OCI-LY1 (cell line): Measurements from ENCODE around the gene GPR135.

Source experiments
- H2AFZ ChIP-seq: fragments of 200-600 bp; sonication (generic), shearing (Covaris generic); 2 replicates; pipeline ENCODE4 v1.6.0; 2014; ENCODE audit warnings: antibody characterized with exemption, mild to moderate bottlenecking, low read length
- H3F3A ChIP-seq: fragments of 200-600 bp; sonication (generic), shearing (Covaris generic); 2 replicates; pipeline ENCODE4 v1.6.0; 2014; ENCODE audit warnings: mild to moderate bottlenecking, antibody characterized with exemption, low read length, moderate library complexity; ENCODE audit not compliant: insufficient read depth
- H3K27ac ChIP-seq: fragments of 200-600 bp; sonication (generic); 2 replicates; pipeline ENCODE4 v1.5.1; 2014; ENCODE audit warnings: low read length, mixed run types, mild to moderate bottlenecking, low read depth; ENCODE audit not compliant: poor library complexity, severe bottlenecking
- H3K27me3 ChIP-seq: fragments of 200-600 bp; sonication (generic); 2 replicates; pipeline ENCODE4 v1.6.0; 2014; ENCODE audit warnings: antibody characterized with exemption, mild to moderate bottlenecking, low read length, moderate library complexity; ENCODE audit not compliant: insufficient read depth
- H3K36me3 ChIP-seq: fragments of 200-600 bp; sonication (generic); 2 replicates; pipeline ENCODE4 v1.6.1; 2014; ENCODE audit warnings: mild to moderate bottlenecking, antibody characterized with exemption, low read length, moderate library complexity, mixed read lengths; ENCODE audit not compliant: insufficient read depth
- H3K4me1 ChIP-seq: fragments of 200-600 bp; sonication (generic); 2 replicates; pipeline ENCODE4 v1.5.1; 2014; ENCODE audit warnings: mild to moderate bottlenecking, low read length, moderate library complexity; ENCODE audit not compliant: insufficient read depth, severe bottlenecking
- H3K4me2 ChIP-seq: fragments of 200-600 bp; sonication (generic), shearing (Covaris generic); 2 replicates; pipeline ENCODE4 v1.6.1; 2014; ENCODE audit warnings: low read length
- H3K4me3 ChIP-seq: fragments of 200-600 bp; sonication (generic); 2 replicates; pipeline ENCODE4 v1.5.1; 2014; ENCODE audit warnings: low read length, low read depth, mild to moderate bottlenecking, mixed read lengths; ENCODE audit not compliant: poor library complexity, severe bottlenecking
- H3K79me2 ChIP-seq: fragments of 200-600 bp; shearing (Covaris generic); 2 replicates; pipeline ENCODE4 v1.6.1; 2016; ENCODE audit warnings: mixed run types, low read length, mixed read lengths; ENCODE audit not compliant: insufficient read depth
- H3K9ac ChIP-seq: fragments of 200-600 bp; sonication (generic), shearing (Covaris generic); 2 replicates; pipeline ENCODE4 v1.6.1; 2014; ENCODE audit warnings: mild to moderate bottlenecking, low read length, mixed read lengths
- H3K9me2 ChIP-seq: fragments of 200-600 bp; sonication (generic), shearing (Covaris generic); 2 replicates; pipeline ENCODE4 v1.6.1; 2014; ENCODE audit warnings: low read depth, mild to moderate bottlenecking, low read length, mixed read lengths
- H3K9me3 ChIP-seq: fragments of 200-600 bp; shearing (Covaris generic); 2 replicates; pipeline ENCODE4 v1.6.1; 2014; ENCODE audit warnings: low read length, mixed read lengths
- H4K20me1 ChIP-seq: fragments of 200-600 bp; sonication (generic), shearing (Covaris generic); 2 replicates; pipeline ENCODE4 v1.6.0; 2016; ENCODE audit warnings: mild to moderate bottlenecking, low read length; ENCODE audit not compliant: insufficient read depth
- CTCF ChIP-seq: fragments of 200-600 bp; sonication (generic), shearing (Covaris generic); IDR thresholded peaks from 2 replicates; pipeline ENCODE4 v1.5.1; 2017; ENCODE audit warnings: mild to moderate bottlenecking, antibody characterized with exemption, low read length, moderate library complexity, mixed read lengths
- EZH2 ChIP-seq: fragments of 200-600 bp; sonication (generic), shearing (Covaris generic); IDR thresholded peaks from 2 replicates; pipeline ENCODE4 v1.8.0; 2017; ENCODE audit warnings: borderline replicate concordance, mixed run types, mild to moderate bottlenecking, antibody characterized with exemption, low read length, moderate library complexity, mixed read lengths

Gene GPR135

GRCh38 chr14:59507063-59507751, 42.0 kb upstream of the GPR135 start:
- H3F3A ChIP-seq, result no peaks in the 10 kb centered on the region
- no peaks in the 10 kb centered on the region for H4K20me1 ChIP-seq
- no peak for TF ChIP-seq EZH2
- peak; percentile 88 for TF ChIP-seq CTCF
- H3K9ac ChIP-seq, result no peak overlapping the region
- no peak overlapping the region for H3K4me2 ChIP-seq
- H3K79me2 ChIP-seq, result no peaks in the 10 kb centered on the region
- no peaks in the 10 kb centered on the region for H3K27me3 ChIP-seq
- H3K9me3 ChIP-seq, result no peaks in the 10 kb centered on the region
- no peaks in the 10 kb centered on the region for H3K4me1 ChIP-seq
- peaks cover 21% of the 10 kb centered on the region; the same call in 1 of the 2 replicates for H3K36me3 ChIP-seq
- no peaks in the 10 kb centered on the region for H3K9me2 ChIP-seq
- no peak overlapping the region for H2AFZ ChIP-seq
- H3K27ac ChIP-seq, result no peak overlapping the region
- no peak overlapping the region for H3K4me3 ChIP-seq

- Histone ChIP-seq H3K27me3 (no peaks in the 10 kb centered on the region), H3K4me1 (no peaks in the 10 kb centered on the region), H3K4me2 (no peak overlapping the region), H4K20me1 (no peaks in the 10 kb centered on the region), H3K9me2 (no peaks in the 10 kb centered on the region), H3K9ac (no peak overlapping the region), H3F3A (no peaks in the 10 kb centered on the region), H3K27ac (no peak overlapping the region), H3K36me3 (peaks cover 47% of the 10 kb centered on the region), H3K9me3 (no peaks in the 10 kb centered on the region), H3K79me2 (no peaks in the 10 kb centered on the region), H2AFZ (no peak overlapping the region), H3K4me3 (no peak overlapping the region)
- TF ChIP-seq CTCF, result no peak
- no peak for TF ChIP-seq EZH2
These were observed 38.1 kb upstream of the GPR135 start for GRCh38 chr14:59503256-59503655.

DNA sequence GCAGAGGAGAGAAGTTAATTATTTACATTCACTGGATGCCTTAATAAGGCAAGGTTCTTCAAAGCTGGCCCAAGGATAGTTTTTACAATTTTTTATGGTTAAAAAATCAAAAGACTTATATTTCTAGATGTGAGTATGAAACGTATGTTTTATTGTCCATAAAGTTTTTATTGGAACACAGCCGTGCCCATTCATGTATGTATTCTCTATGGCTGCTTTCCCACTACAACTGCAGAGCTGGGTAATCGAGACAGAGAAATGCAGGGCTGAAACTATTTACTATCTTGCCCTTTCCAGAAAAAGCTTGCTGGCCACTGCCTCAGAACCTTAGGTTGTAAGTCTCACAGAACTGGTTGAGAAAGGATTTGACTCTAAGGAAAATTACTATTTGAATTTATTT, 35.6 kb upstream of the GPR135 start:
- H3K79me2 ChIP-seq, result no peaks in the 10 kb centered on the region
- no peak overlapping the region for H3K4me3 ChIP-seq
- no peaks in the 10 kb centered on the region for H3K9me3 ChIP-seq
- H3K36me3 ChIP-seq, result peaks cover 67% of the 10 kb centered on the region
- no peaks in the 10 kb centered on the region for H3K9me2 ChIP-seq
- no peak overlapping the region for H2AFZ ChIP-seq
- no peaks in the 10 kb centered on the region for H3F3A ChIP-seq
- H4K20me1 ChIP-seq, result no peaks in the 10 kb centered on the region
- no peaks in the 10 kb centered on the region for H3K4me1 ChIP-seq
- H3K27me3 ChIP-seq, result no peaks in the 10 kb centered on the region
- H3K27ac ChIP-seq, result no peak overlapping the region
- no peak for TF ChIP-seq EZH2
- TF ChIP-seq CTCF, result no peak
- no peak overlapping the region for H3K9ac ChIP-seq
- H3K4me2 ChIP-seq, result no peak overlapping the region
